Osteocyte (in vitro differentiated cells): ENCODE results near the gene TMPRSS9. TPM values are rescaled to one million over a fixed set of nuclear protein-coding genes. Genes with fewer than 3 reads are reported as not detected.

Experiments
- DNase-seq: peaks from one replicate; pipeline ENCODE4 v3.0.0; 2021; ENCODE audit warnings: mixed read lengths; ENCODE audit not compliant: unreplicated experiment; ENCODE audit errors: extremely low spot score
- H3K27ac Mint-ChIP-seq: one replicate; pipeline ENCODE4 v1.8.0; 2021; ENCODE audit warnings: mild to moderate bottlenecking, mixed read lengths; ENCODE audit not compliant: unreplicated experiment
- H3K27me3 Mint-ChIP-seq: one replicate; pipeline ENCODE4 v1.8.0; 2021; ENCODE audit warnings: mixed read lengths; ENCODE audit not compliant: unreplicated experiment
- H3K36me3 Mint-ChIP-seq: one replicate; pipeline ENCODE4 v1.8.0; 2021; ENCODE audit warnings: mixed read lengths; ENCODE audit not compliant: unreplicated experiment
- H3K4me1 Mint-ChIP-seq: one replicate; pipeline ENCODE4 v1.8.0; 2021; ENCODE audit warnings: mixed read lengths; ENCODE audit not compliant: unreplicated experiment
- H3K4me3 Mint-ChIP-seq: one replicate; pipeline ENCODE4 v1.8.0; 2021; ENCODE audit warnings: mild to moderate bottlenecking, moderate library complexity, mixed read lengths; ENCODE audit not compliant: unreplicated experiment
- H3K9me3 Mint-ChIP-seq: one replicate; pipeline ENCODE4 v1.8.0; 2021; ENCODE audit warnings: mixed read lengths; ENCODE audit not compliant: unreplicated experiment
- CTCF ChIP-seq: fragments of 200-600 bp; sonication (generic); IDR thresholded peaks from 2 replicates; pipeline ENCODE4 v1.5.0; 2021; ENCODE audit warnings: antibody characterized with exemption, mild to moderate bottlenecking, moderate library complexity
- total RNA-seq: library from RNA; stranded (reverse); gene quantifications from 2 replicates; pipeline ENCODE4 v1.2.1, GENCODE V29; 2021

TMPRSS9 gene
- total RNA-seq, 1 donor from 2014 or later = 0.08 TPM

GRCh38 chr19:2436926-2437325 is 76.9 kb downstream of the TMPRSS9 start:
- no peak overlapping the region for H3K4me3 Mint-ChIP-seq
- no peaks in the 10 kb centered on the region for H3K27me3 Mint-ChIP-seq
- no peak for TF ChIP-seq CTCF
- H3K4me1 Mint-ChIP-seq = no peaks in the 10 kb centered on the region
- H3K36me3 Mint-ChIP-seq = no peaks in the 10 kb centered on the region
- DNase-seq = no peak
- no peaks in the 10 kb centered on the region for H3K9me3 Mint-ChIP-seq
- no peak overlapping the region for H3K27ac Mint-ChIP-seq

- H3K4me3 Mint-ChIP-seq = no peak overlapping the region
- no peaks in the 10 kb centered on the region for H3K4me1 Mint-ChIP-seq
- no peak overlapping the region for H3K27ac Mint-ChIP-seq
- H3K27me3 Mint-ChIP-seq = no peaks in the 10 kb centered on the region
- TF ChIP-seq CTCF = no peak
- DNase-seq = no peak
- no peaks in the 10 kb centered on the region for H3K36me3 Mint-ChIP-seq
- H3K9me3 Mint-ChIP-seq = no peaks in the 10 kb centered on the region
These were observed 78.1 kb downstream of the TMPRSS9 start for GRCh38 chr19:2438178-2438577.

GRCh38 chr19:2440515-2440914 is 80.5 kb downstream of the TMPRSS9 start:
- TF ChIP-seq CTCF = no peak
- H3K36me3 Mint-ChIP-seq = peaks cover 6% of the 10 kb centered on the region
- no peak overlapping the region for H3K27ac Mint-ChIP-seq
- no peak for DNase-seq
- H3K4me1 Mint-ChIP-seq = no peaks in the 10 kb centered on the region
- H3K4me3 Mint-ChIP-seq = no peak overlapping the region
- no peaks in the 10 kb centered on the region for H3K27me3 Mint-ChIP-seq
- no peaks in the 10 kb centered on the region for H3K9me3 Mint-ChIP-seq

GRCh38 chr19:2441096-2441752 is 81.2 kb downstream of the TMPRSS9 start:
- Mint-ChIP-seq H3K4me1 (no peaks in the 10 kb centered on the region), H3K9me3 (no peaks in the 10 kb centered on the region), H3K27ac (no peak overlapping the region), H3K27me3 (no peaks in the 10 kb centered on the region), H3K4me3 (no peak overlapping the region), H3K36me3 (peaks cover 6% of the 10 kb centered on the region)
- DNase-seq = no peak
- no peak for TF ChIP-seq CTCF

GRCh38 chr19:2443116-2443784 is 83.2 kb downstream of the TMPRSS9 start:
- Mint-ChIP-seq H3K4me1 (no peaks in the 10 kb centered on the region), H3K4me3 (no peak overlapping the region), H3K9me3 (no peaks in the 10 kb centered on the region), H3K36me3 (peaks cover 6% of the 10 kb centered on the region), H3K27ac (no peak overlapping the region), H3K27me3 (no peaks in the 10 kb centered on the region)
- TF ChIP-seq CTCF = no peak
- DNase-seq = peak; percentile 84
